HG02884 (cell line): ENCODE measurements around the gene IRF8.

Source experiments
- ATAC-seq: cut with Tn5 transposase; IDR thresholded peaks from one replicate; pipeline ENCODE4 v1.9.1; 2021; ENCODE audit warnings: mild to moderate bottlenecking, moderate library complexity; ENCODE audit not compliant: unreplicated experiment

Gene IRF8

GRCh38 chr16:85912211-85912974, 13.4 kb downstream of the IRF8 start:
- no peak for ATAC-seq

DNA sequence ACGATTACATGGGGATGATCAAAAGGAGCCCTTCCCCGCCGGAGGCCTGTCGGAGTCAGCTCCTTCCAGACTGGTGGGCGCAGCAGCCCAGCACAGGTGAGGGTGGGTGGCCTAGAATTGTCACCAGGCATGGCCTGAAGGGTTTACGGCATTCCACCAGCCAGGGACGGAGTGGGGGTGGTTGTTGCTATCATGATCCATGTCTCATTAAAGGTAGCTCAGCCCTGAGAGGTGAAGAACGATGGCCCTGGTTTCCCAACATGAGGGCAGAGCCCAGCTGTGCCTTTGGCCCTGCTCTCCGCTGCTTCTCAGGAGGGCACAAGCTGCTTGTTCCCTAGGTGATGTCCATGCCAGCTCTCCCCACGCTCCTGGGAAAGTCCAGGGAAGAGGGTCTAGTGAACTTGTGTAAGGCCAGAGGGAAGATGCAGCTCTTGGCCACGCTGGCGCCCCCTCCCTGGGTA, 14.2 kb downstream of the IRF8 start:
- ATAC-seq = no peak

DNA sequence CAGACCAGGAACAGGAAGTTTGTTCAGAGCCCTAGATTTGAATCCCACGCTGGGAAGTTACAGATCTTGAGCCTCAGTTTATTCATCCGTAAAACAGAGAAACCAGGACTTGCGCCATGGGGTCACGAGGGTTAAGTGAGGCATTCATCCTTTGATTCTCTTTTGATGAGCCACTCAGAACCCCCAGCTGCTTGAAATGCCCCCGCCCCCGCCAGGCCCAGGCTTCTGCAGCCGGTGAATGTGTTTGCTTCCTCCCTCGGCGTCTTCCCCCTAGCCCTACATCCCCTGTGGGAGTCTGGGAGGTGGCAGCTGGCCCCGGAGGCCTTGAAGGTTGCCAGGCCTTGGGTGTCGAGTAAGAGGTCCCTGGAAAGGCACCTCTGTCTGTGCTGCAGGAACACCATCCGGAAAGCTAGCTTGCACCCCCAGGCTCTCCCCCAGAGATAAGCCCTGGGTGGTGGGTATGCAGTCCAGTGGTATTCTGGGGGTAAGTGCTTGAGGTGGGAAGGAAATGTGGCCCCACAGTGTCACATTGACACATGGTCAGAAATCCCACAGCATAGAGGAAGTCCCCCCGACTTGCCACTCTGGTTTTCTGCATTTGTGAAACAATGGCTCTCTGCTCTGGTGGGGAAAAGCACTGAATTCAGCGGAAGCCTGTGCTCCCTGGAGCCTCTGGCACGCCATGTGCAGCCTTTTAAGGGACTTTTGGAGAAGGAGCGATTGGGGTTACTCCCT, 14.9 kb downstream of the IRF8 start:
- ATAC-seq = no peak

GRCh38 chr16:85914423-85914794, 15.4 kb downstream of the IRF8 start:
- no peak for ATAC-seq

DNA sequence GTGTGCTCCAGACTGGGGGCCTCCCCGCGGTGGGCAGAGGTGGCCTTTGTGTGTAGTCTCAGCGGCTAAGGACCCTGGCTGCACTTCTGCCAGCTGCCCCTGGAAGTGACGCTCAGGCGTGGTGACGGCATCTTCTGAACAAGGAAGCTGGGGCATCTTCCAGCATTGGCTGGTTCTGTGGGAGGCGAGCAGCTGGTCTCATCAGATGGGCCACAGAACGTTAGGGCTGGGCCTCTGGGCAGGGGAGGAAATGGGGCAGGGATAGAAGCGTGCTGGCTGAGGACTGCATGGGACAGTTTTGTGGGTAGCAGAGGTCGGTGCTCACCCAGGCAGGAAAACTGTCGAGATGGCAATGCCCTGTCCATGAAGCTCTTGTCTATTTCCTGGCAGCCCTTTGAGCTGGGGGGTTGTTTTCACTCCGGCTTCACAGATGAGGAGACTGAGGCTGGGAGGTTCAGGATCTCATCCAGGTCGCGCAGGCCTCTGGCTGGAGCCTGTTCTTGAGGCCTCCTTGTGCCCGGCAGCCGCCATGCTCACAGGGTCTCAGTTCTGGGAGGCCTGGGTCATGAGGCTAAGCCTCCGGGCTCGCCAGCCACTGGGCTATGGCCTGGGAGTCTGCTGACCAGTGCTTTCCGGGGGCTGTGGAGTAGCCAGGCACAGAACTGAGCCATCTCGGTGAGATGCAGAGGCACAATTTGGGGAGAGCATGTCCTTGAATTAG, 16.3 kb downstream of the IRF8 start:
- no peak for ATAC-seq

GRCh38 chr16:85916141-85916890, 17.4 kb downstream of the IRF8 start:
- no peak for ATAC-seq

GRCh38 chr16:85917012-85917411, 18.1 kb downstream of the IRF8 start:
- no peak for ATAC-seq

DNA sequence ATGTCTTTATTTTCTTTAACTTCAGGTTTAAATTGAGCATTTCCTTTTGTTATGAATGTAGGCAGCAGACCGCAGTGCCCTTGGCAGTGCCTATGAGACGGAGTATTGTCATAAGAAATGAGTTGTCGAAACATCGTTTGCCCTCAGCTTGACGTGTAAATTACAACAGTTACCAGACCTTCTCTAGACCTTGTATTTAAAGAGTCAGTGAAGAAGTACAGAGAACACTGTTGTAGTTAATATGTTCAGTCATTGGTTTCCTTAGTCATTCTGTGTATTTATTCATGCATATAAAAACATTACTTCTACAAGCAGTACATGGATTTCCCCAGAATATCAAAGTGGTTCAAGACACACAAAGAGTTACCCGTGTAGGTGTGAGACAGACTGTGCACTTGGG, 19.0 kb downstream of the IRF8 start:
- no peak for ATAC-seq

- ATAC-seq = no peak
These were observed 19.5 kb downstream of the IRF8 start for GRCh38 chr16:85918436-85918835.

DNA sequence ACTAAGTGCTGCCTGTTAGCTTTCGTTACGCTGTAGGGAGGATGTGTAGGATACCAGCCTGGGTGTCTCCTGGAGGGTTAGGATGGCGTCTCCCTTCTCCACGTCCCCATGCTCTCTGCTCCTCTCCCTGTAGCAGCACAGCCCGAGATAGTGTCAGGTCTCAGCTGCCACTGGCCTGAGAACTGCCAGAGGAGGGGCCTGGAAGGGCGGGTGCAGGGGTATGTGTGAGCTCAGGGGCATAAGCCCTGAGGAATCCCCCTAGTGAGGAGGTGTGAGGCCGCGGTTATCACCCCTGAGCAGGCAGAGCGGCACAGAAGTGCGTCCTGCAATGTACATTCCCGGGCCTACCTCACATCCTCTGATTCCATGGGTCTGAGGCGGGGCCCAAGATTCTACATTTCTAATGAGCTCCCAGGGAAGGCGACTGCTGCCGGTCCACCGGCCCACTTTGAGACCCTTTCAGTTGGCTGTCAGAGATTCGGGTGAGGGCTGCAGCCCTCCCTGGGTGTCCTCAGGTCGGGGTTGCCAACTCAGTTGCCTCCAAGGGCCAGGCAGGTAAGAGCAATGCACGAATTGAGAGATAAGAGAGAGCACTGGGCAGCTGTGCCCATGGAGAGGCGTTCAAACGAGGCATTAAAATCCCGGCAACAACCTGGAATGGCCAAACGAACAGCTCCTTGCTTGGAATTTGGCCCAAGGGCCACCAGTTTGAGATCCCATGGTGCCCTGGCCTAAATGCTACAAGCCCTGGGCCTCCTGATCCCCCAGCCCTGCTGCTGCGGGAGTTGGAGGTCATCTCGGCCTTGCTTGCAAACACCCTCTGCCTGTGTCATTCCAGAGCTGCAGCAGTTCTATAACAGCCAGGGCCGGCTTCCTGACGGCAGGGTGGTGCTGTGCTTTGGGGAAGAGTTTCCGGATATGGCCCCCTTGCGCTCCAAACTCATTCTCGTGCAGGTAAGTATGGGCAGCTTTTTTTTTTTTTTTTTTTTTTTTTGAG, 20.6 kb downstream of the IRF8 start:
- no peak for ATAC-seq

DNA sequence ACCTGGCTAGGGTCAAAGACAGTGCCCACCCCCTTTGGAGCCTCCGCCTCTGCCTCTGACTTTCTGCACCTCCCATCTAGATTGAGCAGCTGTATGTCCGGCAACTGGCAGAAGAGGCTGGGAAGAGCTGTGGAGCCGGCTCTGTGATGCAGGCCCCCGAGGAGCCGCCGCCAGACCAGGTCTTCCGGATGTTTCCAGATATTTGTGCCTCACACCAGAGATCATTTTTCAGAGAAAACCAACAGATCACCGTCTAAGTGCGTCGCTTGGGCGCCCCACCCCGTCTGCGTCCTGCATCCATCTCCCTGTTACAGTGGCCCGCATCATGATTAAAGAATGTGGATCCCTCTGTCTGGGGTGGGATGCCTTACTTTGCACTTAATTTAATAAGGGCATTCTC, 22.1 kb downstream of the IRF8 start:
- ATAC-seq = no peak

DNA sequence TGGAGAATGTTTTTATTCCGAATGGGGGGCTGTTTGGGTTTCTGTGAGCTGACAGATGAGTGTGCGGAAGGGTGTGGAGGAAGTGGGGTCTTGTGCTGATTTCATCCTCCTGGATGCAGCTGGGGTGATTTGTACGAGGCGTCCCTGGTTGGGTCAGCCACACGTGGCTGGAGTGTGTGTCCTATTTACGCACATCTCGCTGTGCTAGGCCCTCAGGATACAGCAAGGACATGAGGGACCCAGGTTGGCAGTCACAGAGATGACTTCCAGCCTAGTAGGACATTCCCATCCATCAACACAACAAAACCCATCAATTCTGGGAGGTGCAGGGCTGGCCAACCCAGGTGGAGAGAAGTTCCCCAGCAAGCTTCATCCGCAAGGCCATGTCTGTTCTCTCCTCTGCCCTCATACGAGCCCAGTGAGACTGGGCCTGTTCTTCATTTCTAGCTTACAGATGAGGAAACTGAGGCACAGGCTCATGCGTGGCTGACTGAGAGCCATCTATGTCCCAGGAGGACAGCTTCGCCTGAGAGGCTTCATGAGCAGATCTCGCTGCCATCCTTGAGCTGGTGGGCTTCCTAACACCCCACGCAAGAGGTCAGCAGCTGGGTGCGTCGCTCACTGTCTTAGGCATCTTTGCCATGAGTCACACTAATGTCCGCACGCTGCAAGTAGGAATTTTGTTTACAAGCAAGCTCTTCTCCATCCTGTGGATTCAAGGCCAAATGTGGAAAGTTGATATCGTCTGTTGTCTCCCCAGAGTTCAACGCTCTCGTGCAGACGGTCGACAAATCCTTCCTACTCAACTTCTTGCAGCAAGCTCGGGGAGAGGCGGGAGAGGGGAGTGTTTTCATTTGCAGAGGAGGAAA, 24.4 kb downstream of the IRF8 start:
- ATAC-seq = no peak

GRCh38 chr16:85924675-85925074, 25.7 kb downstream of the IRF8 start:
- ATAC-seq = no peak

DNA sequence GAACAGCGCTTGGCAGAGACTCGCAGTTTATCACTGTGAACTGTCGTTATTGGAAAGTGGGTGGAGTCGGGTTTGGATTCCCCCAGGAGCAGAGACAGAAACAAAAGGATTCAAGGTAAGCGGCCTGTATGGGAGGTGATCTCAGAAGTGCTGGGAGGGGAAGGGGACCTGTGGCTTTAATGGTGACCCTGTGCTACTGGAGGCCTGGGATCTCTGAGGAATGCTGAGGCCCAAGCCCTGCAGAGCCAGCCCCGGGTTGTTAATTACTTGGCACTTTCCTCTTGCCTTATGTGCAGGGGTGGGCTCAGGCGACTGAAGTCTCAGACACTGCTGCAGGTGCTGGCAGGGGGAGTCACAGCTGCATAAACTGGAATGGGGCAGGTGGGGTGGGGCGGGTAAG, 27.4 kb downstream of the IRF8 start:
- no peak for ATAC-seq

- ATAC-seq = no peak
These were observed 28.4 kb downstream of the IRF8 start for GRCh38 chr16:85927371-85927770.

DNA sequence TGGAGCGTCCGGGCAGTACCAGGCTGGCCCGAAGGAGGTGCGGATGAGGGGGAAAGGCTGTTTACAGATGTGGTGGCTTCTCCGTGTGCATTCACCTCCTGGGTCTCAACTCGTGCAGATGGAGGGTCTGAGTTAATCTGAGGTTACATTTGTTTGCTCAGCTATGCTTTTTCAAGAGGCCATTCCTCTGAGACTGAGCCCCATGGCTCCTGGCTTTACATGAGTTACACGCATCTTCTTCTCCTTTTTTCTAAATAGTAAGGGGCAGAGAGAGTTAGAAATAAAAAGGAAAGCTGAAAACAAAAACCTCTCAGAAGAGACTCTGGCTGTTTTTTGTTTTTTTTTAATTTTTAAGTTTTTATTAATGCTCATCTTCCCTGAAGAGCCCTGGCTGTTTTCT, 29.0 kb downstream of the IRF8 start:
- no peak for ATAC-seq

DNA sequence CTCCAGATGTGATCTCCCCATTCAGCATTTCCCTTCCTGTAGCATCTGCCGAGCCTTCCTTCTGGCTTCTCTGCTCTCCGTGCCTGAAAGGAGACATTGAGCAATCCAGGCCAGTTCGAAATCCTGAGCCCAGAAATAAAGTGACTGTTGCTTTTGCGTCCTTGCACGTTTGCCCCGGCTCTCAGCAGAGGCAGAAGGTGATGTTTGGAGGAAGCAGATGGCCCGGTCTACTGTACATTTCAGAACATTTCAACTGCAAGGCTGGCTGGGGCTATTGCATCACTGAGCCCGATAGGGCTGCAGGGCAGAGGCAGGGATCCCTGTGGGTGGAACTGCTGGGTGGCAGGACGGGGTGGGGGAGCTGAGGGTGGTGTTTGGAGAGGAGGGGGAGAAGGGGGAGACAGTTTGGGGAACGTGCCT, 29.4 kb downstream of the IRF8 start:
- ATAC-seq = no peak

- ATAC-seq = no peak
These were observed 30.3 kb downstream of the IRF8 start for GRCh38 chr16:85929259-85929721.

- no peak for ATAC-seq
These were observed 31.3 kb downstream of the IRF8 start for GRCh38 chr16:85930301-85930700.
